ENCODE measurements around the gene NCKAP5. TPM values are rescaled to one million over a fixed set of nuclear protein-coding genes. Genes with fewer than 3 reads are reported as not detected.

Gene NCKAP5
- total RNA-seq, 2 experiments from 2014 or later: not detected

DNA sequence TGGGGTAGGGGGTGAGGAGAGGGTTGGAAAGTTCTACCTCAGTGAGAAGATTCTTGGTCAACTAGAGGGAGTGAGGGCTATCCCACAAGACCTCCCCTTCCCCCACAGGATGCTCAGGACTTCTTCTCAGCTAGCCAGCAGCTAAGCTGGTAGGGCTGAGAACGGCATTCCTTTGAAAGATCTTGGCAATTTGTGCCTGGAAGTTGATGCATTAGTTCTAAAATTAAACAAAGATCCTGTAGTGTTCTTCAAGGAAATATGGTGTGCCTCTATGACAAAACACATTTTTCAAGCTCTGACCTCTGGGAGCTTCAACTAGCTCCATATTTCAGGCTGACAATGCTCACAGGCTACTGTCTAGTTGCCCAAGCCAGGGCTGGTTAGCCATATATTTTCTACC is 900.6 kb downstream of the NCKAP5 start:
- Mint-ChIP-seq H3K9me3 (no peaks in the 10 kb centered on the region), H3K4me3 (no peak overlapping the region), H3K27me3 (peaks cover 33% of the 10 kb centered on the region), H3K4me1 (ENCODE audit: low read depth) (no peaks in the 10 kb centered on the region), H3K27ac (no peak overlapping the region), H3K36me3 (ENCODE audit: low read depth) (no peaks in the 10 kb centered on the region)
- CTCF ChIA-PET: no interaction called here
- no peak for TF ChIP-seq CTCF (IDR thresholded peaks at IDR 0.05)
- ATAC-seq: no peak
- no peak for DNase-seq
- intact Hi-C loops (cut with micrococcal nuclease): no loop called here
- POLR2A ChIA-PET: no interaction called here

DNA sequence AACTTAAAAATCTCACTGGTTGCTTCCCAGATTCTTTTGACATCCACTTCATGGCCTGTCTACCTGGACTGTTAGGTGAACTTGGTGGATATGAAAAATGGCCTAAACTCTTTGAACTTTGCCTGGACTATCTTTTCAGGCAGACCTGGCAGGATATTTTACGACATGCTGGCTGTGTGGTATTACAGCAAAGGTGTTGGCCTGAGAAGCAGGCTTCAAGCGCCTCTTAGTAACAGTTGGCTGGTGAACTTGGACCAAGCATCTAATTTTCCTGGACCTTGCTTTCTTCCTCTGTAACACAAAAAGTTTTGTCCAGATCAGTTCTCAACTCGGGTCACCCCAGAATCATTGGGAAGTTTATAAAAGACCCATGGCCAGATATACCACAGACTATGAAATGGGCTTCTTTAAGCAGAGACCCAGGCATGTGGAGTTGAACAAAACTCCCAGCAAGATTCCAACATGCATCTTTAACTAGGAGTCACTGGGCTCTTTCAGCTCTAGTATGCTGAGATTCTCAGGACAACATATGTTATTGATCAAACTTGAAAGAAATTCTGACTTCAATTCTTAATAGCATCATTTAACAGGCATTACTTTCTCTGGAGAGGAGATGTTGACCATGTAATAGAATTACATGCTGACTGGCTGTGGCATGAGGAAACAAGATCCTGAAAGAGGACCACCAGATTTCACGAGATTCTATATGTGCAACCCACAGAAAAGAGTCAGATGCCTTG is 902.7 kb downstream of the NCKAP5 start:
- no peak for ATAC-seq
- no peaks in the 10 kb centered on the region for H3K4me1 Mint-ChIP-seq (ENCODE audit: low read depth)
- no peak overlapping the region for H3K27ac Mint-ChIP-seq
- H3K36me3 Mint-ChIP-seq (ENCODE audit: low read depth): no peaks in the 10 kb centered on the region
- intact Hi-C loops (cut with micrococcal nuclease): no loop called here
- H3K4me3 Mint-ChIP-seq: no peak overlapping the region
- H3K27me3 Mint-ChIP-seq: peaks cover 23% of the 10 kb centered on the region
- no peak for TF ChIP-seq CTCF (IDR thresholded peaks at IDR 0.05)
- CTCF ChIA-PET: no interaction called here
- no peak for DNase-seq
- POLR2A ChIA-PET: no interaction called here
- H3K9me3 Mint-ChIP-seq: no peaks in the 10 kb centered on the region

- ChIA-PET POLR2A (no interaction called here), CTCF (no interaction called here)
- TF ChIP-seq CTCF (IDR thresholded peaks at IDR 0.05): no peak
Measured at GRCh38 chr2:132664096-132664495, 904.2 kb downstream of the NCKAP5 start.

DNA sequence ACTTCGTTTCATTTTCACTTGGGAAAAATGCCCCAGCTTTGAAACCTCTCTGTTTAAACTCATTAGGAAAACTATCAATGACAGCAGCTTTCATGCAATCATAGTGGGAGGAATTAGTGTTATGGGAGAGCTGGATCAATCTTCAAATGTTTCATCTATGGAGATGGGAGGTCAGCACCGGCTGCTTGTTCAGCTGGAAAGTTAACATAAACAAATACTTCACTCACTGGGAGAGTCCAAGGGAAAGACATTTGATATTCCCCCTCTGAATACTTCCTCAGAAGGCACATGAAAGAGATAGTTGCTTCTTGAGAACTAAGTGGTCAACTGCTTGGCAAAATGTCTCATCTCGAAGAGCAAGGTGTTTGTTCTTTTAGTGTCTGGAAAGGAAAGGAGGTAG is 905.5 kb downstream of the NCKAP5 start:
- ChIA-PET CTCF (no interaction called here), POLR2A (no interaction called here)
- intact Hi-C loops (cut with micrococcal nuclease): no loop called here
- H3K27ac Mint-ChIP-seq: no peak overlapping the region
- no peaks in the 10 kb centered on the region for H3K36me3 Mint-ChIP-seq (ENCODE audit: low read depth)
- no peaks in the 10 kb centered on the region for H3K9me3 Mint-ChIP-seq
- no peak for TF ChIP-seq CTCF (IDR thresholded peaks at IDR 0.05)
- H3K27me3 Mint-ChIP-seq: peaks cover 13% of the 10 kb centered on the region
- DNase-seq (no peak), ATAC-seq (no peak)
- no peaks in the 10 kb centered on the region for H3K4me1 Mint-ChIP-seq (ENCODE audit: low read depth)
- no peak overlapping the region for H3K4me3 Mint-ChIP-seq

More at GRCh38 chr2:132664096-132664495, 904.2 kb downstream of the NCKAP5 start:
- DNase-seq (no peak), ATAC-seq (no peak)
- Mint-ChIP-seq H3K9me3 (no peaks in the 10 kb centered on the region), H3K27ac (no peak overlapping the region), H3K4me1 (ENCODE audit: low read depth) (no peaks in the 10 kb centered on the region), H3K4me3 (no peak overlapping the region), H3K36me3 (ENCODE audit: low read depth) (no peaks in the 10 kb centered on the region), H3K27me3 (peaks cover 19% of the 10 kb centered on the region)
- intact Hi-C loops (cut with micrococcal nuclease): no loop called here

- TF ChIP-seq CTCF (IDR thresholded peaks at IDR 0.05): no peak
- intact Hi-C loops (cut with micrococcal nuclease): no loop called here
Measured at GRCh38 chr2:132659331-132659730, 908.9 kb downstream of the NCKAP5 start.

More at GRCh38 chr2:132659331-132659730, 908.9 kb downstream of the NCKAP5 start:
- H3K4me3 Mint-ChIP-seq: no peak overlapping the region
- CTCF ChIA-PET: no interaction called here
- no peak for ATAC-seq
- H3K9me3 Mint-ChIP-seq: no peaks in the 10 kb centered on the region
- no peaks in the 10 kb centered on the region for H3K36me3 Mint-ChIP-seq (ENCODE audit: low read depth)
- POLR2A ChIA-PET: no interaction called here
- DNase-seq: no peak
- peaks cover 6% of the 10 kb centered on the region for H3K27me3 Mint-ChIP-seq
- H3K27ac Mint-ChIP-seq: no peak overlapping the region
- H3K4me1 Mint-ChIP-seq (ENCODE audit: low read depth): no peaks in the 10 kb centered on the region
